Neural progenitor cell (in vitro differentiated cells): ENCODE data around the gene PDE3B.

ENCODE experiments used
- EZH2 ChIP-seq: fragments of 200-600 bp; sonication (generic); IDR thresholded peaks from 2 replicates; pipeline ENCODE4 v1.6.1; 2017; ENCODE audit warnings: antibody characterized with exemption, mild to moderate bottlenecking, moderate library complexity
- TF ChIP-seq, protein P1 (sequence below): fragments of 200-600 bp; sonication (generic); IDR thresholded peaks from 2 replicates; pipeline ENCODE4 v1.5.1; 2017; ENCODE audit warnings: antibody characterized with exemption, mild to moderate bottlenecking

DNA sequence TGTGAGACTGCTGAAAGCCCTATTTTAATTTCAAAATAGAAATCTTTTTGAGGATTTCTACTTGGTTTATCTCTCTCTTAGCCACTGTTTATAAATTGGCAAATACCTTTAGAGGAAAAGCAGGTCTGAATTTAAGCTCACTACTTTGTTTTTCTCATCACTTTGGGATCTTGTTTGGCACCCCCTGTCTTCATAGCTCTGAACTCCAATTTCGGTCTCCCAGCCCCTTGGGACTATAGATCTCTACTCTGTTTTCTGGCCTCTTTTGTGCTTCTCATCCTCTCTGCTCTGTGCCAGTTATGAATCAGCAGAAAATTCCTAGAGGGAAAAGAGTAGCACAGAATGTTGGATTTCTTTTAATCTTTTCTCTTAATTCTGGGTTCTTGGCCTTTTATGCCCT is 130.2 kb downstream of the PDE3B start:
- TF ChIP-seq, protein P1, sequence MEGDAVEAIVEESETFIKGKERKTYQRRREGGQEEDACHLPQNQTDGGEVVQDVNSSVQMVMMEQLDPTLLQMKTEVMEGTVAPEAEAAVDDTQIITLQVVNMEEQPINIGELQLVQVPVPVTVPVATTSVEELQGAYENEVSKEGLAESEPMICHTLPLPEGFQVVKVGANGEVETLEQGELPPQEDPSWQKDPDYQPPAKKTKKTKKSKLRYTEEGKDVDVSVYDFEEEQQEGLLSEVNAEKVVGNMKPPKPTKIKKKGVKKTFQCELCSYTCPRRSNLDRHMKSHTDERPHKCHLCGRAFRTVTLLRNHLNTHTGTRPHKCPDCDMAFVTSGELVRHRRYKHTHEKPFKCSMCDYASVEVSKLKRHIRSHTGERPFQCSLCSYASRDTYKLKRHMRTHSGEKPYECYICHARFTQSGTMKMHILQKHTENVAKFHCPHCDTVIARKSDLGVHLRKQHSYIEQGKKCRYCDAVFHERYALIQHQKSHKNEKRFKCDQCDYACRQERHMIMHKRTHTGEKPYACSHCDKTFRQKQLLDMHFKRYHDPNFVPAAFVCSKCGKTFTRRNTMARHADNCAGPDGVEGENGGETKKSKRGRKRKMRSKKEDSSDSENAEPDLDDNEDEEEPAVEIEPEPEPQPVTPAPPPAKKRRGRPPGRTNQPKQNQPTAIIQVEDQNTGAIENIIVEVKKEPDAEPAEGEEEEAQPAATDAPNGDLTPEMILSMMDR: peak; percentile 59
- TF ChIP-seq EZH2: no peak
